Aorta (tissue), 5 donors: ENCODE measurements around the gene GINS1. TPM values are rescaled to one million over a fixed set of nuclear protein-coding genes. Genes with fewer than 3 reads are reported as not detected.

ENCODE experiments used
- ATAC-seq: fragments of 200-7000 bp; cut with Tn5 transposase; one replicate; pipeline ENCODE4 v1.9.1; 2022; ENCODE audit warnings: moderate library complexity; ENCODE audit not compliant: low FRiP score
- DNase-seq, 2 donors: peaks; one replicate each; pipeline ENCODE4 v3.0.0-alpha.2; 2020
- H3K27ac ChIP-seq, 2 donors: one replicate each; pipeline ENCODE4 v1.5.1; 2013; ENCODE audit warnings: low read length in 2 of 2, mild to moderate bottlenecking in 2 of 2, moderate library complexity in 2 of 2, control low read depth in 1 of 2, inconsistent platforms in 1 of 2, low read depth in 1 of 2
- H3K27me3 ChIP-seq, 2 donors: one replicate each; pipeline ENCODE4 v1.6.1; 2013; ENCODE audit warnings: control low read depth in 1 of 2, low read length in 1 of 2, mild to moderate bottlenecking in 1 of 2, moderate library complexity in 1 of 2; ENCODE audit not compliant: insufficient read depth in 2 of 2, control insufficient read depth in 1 of 2
- H3K36me3 ChIP-seq, 2 donors: one replicate each; pipeline ENCODE4 v1.6.1; 2013; ENCODE audit warnings: control low read depth in 1 of 2, low read length in 1 of 2, mild to moderate bottlenecking in 1 of 2; ENCODE audit not compliant: insufficient read depth in 2 of 2, control insufficient read depth in 1 of 2
- H3K4me1 ChIP-seq, 2 donors: one replicate each; pipeline ENCODE4 v1.6.1; 2013; ENCODE audit warnings: low read length in 2 of 2, control low read depth in 1 of 2, mild to moderate bottlenecking in 1 of 2, moderate library complexity in 1 of 2; ENCODE audit not compliant: insufficient read depth in 2 of 2, control insufficient read depth in 1 of 2
- H3K4me3 ChIP-seq, 2 donors: one replicate each; pipeline ENCODE4 v1.5.1; 2013; ENCODE audit warnings: low read length in 2 of 2, control low read depth in 1 of 2, mild to moderate bottlenecking in 1 of 2
- H3K9me3 ChIP-seq: one replicate; pipeline ENCODE4 v1.6.1; 2013; ENCODE audit warnings: mild to moderate bottlenecking, low read length; ENCODE audit not compliant: control insufficient read depth
- WGBS, 2 donors: extraction: QIAGEN DNeasy Blood & Tissue Kit; methylation state at CpG; one replicate each; pipeline ENCODE4 v1.1.7; 2013; 5-methylcytosine and 5-hydroxymethylcytosine counted together
- intact Hi-C, 2 donors: fragments of 100-400 bp; cut with DNase I; formaldehyde crosslinking; loops; one replicate each; pipeline versions ENCODE4 v1.14.2 to v1.15.0; 2022
- polyA plus RNA-seq, 2 donors: library from polyadenylated mRNA; stranded (reverse); fragments of 200-250 nt; gene quantifications; one replicate each; pipeline ENCODE4 v1.2.3, GENCODE V29; 2013
- total RNA-seq, 2 donors: library from RNA; stranded (reverse); fragmentation: NEBNext Ultra II Directional; extraction: Animal tissue kit (Norgen Biotek cat#: 25700); gene quantifications; one replicate each; pipeline ENCODE4 v1.2.1, GENCODE V29; 2021
- donor health status: healthy with polysubstance abuse.
- donor health status: Bipolar disorder and iron deficiency.
- donor health status: DM: no; HTN: no; CAD: no.
- donor health status: DM: no; HTN: no; CAD: no.
- donor health status: DM: yes; HTN: yes; CAD: no.

Gene GINS1
- total and polyA plus RNA-seq, 4 donors, result 0.28 to 1.5 (median 1.2) TPM

DNA sequence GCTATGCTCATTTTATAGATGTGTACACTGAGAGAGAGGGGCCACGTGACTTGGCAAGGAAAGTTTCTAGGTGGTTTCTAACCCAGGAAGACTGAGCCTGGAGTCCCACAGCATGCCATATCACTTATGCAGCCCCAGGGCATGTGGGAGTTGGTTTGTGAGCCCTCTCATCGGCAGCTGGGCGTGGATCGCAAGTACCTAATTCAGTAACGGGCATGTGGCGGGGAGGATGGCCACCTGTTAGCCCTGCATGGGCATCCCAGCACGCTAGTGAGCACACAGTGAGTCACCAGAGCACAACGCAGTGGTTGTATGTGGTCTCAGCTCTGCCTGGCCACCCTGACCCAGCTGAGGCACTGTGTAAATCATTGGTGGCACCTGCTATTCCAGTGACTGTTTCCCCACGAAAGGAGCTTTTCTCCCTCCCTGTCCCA, 89.5 kb downstream of the GINS1 start:
- 88% methylated on average over 9 of the region's 9 CpGs for WGBS, 2 donors

DNA sequence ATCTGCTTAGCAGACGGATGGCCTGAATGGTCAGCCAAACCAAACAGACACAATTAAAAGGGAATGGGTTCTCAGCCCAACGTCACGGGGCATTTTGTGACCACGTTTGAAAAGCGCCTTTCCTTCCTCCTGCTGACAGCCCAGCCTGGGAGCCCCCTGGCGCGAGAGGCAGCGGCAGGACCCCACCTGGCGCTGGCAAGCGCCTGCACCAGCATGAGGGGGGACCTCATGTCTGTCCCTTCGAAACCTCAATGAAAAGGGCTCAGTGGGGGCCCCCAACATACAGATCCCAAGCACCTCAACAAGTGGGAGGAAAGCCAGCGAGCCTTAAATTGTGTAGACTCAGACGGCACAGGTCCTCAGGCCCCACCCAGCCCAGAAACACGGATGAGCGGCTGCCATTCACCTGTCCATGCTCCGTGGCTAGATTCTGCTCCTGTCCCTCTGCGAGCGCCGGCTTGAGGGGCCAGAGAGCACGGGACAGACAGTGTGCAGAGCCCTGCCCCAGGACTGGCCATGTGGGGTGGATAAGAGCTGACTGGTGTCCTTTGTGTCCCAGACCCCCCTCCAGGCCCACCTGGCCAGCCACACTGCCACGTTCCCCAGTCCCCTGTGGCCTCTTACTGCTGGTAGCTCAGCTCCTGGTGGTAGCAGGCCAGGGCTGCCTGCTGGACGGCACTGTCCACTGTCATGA, 90.3 kb downstream of the GINS1 start:
- H3K36me3 ChIP-seq, result no peaks in the 10 kb centered on the region
- ATAC-seq, result no peak
- intact Hi-C loops, result no loop called here
- H3K9me3 ChIP-seq, result no peaks in the 10 kb centered on the region
- WGBS, 2 donors, result 84 to 87% methylated on average over 21 to 22 of the region's 22 CpGs
- H3K27me3 ChIP-seq, result no peaks in the 10 kb centered on the region
- no peaks in the 10 kb centered on the region for H3K4me1 ChIP-seq
- no peak overlapping the region for H3K27ac ChIP-seq
- no peak overlapping the region for H3K4me3 ChIP-seq
- DNase-seq, result peak in 1 of 2 donors; percentile 52

More for the DNA sequence above, 89.5 kb downstream of the GINS1 start:
- H3K36me3 ChIP-seq, result no peaks in the 10 kb centered on the region
- H3K27me3 ChIP-seq, result no peaks in the 10 kb centered on the region
- ATAC-seq (no peak), DNase-seq (peak in 1 of 2 donors; percentile 57)
- no peak overlapping the region for H3K4me3 ChIP-seq
- H3K27ac ChIP-seq, result no peak overlapping the region
- H3K4me1 ChIP-seq, result no peaks in the 10 kb centered on the region
- intact Hi-C loops, result no loop called here
- H3K9me3 ChIP-seq, result no peaks in the 10 kb centered on the region

Other genes starting within 250 kb of the GINS1 start
- 10 to 100 TPM; 68.8 to 69.8 TPM for gene ENTPD6, start 212.0 kb upstream of the GINS1 start, total RNA-seq
- gene ENTPD6, start 212.0 kb upstream of the GINS1 start, polyA plus RNA-seq, result 100 to 1,000 TPM in 1 of 2 donors, 10 to 100 TPM in 1; 25.5 to 111 TPM
- gene PYGB, start 159.6 kb upstream of the GINS1 start, total RNA-seq, result 10 to 100 TPM; 92.8 to 95.2 TPM
- gene PYGB, start 159.6 kb upstream of the GINS1 start, polyA plus RNA-seq, result 100 to 1,000 TPM in 1 of 2 donors, 10 to 100 TPM in 1; 37.9 to 143 TPM
- 10 to 100 TPM; 31.6 to 32.3 TPM for gene ABHD12, start 16.8 kb upstream of the GINS1 start, total RNA-seq
- gene ABHD12, start 16.8 kb upstream of the GINS1 start, polyA plus RNA-seq, result 10 to 100 TPM; 26.2 to 26.7 TPM
- gene NINL, start 177.9 kb downstream of the GINS1 start, total RNA-seq, result 10 to 100 TPM in 1 of 2 donors, 1 to 10 TPM in 1; 9.1 to 16.7 TPM
- gene NINL, start 177.9 kb downstream of the GINS1 start, polyA plus RNA-seq, result 10 to 100 TPM in 1 of 2 donors, 1 to 10 TPM in 1; 6.0 to 28.3 TPM
- 1 to 10 TPM; 5.0 to 5.6 TPM for gene NANP, start 216.3 kb downstream of the GINS1 start, total RNA-seq
- 1 to 10 TPM; 1.6 to 1.9 TPM for gene NANP, start 216.3 kb downstream of the GINS1 start, polyA plus RNA-seq